HG03432 (cell line): ENCODE results near the gene DDI2.

Experiments used
- ATAC-seq: cut with Tn5 transposase; IDR thresholded peaks from one replicate; pipeline ENCODE4 v1.9.1; 2021; ENCODE audit warnings: mild to moderate bottlenecking, moderate library complexity; ENCODE audit not compliant: unreplicated experiment

DDI2 gene

GRCh38 chr1:15700508-15700907 is 83.2 kb downstream of the DDI2 start:
- ATAC-seq, result no peak

- ATAC-seq, result no peak
Measured at GRCh38 chr1:15701784-15702183, 84.5 kb downstream of the DDI2 start.

GRCh38 chr1:15702722-15703550 is 85.7 kb downstream of the DDI2 start:
- no peak for ATAC-seq

DNA sequence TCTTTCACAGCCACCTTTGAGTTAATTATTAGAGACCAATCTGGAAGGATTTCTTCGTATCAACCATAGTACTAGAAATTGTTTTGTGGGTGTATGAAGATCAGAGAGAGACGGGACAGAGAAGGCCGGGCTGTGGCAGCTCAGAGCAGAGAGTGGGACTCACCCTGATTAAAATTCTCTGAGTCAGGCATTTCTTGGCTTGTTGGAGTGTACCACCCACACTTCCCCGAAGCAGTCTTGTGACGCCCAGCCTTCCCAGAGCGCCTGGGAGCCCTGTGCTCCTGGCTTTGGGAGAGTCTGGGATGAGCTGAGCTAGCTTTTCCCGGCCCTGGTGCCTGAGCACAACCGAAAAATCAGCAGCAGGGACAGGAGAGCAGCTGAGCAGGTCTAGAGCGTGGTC is 86.3 kb downstream of the DDI2 start:
- ATAC-seq, result no peak

DNA sequence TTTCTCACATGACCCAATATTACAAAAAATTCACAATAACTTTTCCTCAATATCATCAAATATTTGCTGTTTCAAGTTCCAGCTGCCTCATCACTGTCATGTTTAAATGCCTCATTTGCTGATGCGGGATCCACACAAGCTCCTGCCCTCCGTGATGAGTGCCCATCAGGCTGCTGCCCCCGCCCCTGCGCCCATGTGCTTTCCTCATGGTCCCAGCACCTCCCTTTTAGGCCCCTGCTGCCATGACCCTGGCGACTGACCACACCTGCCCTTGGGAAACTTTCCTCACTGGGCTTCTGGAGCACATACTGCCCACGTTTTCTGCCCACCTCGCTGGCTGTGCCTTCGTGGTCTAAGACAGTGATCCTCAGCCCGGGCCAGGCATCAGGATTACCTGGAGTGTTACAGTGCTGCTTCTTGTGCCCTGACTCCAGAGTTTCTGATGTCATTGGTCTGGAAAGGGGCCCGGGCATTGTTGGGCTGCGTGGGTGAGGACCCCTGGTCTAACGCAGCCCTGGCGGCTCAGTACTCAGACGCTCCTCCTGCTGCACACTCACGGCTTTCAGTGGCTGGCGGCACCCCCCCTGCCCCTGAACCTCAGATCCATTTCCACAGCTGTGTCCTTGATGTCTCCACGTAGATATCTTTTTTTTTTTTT is 87.4 kb downstream of the DDI2 start:
- no peak for ATAC-seq

GRCh38 chr1:15705184-15705566 is 87.9 kb downstream of the DDI2 start:
- no peak for ATAC-seq

DNA sequence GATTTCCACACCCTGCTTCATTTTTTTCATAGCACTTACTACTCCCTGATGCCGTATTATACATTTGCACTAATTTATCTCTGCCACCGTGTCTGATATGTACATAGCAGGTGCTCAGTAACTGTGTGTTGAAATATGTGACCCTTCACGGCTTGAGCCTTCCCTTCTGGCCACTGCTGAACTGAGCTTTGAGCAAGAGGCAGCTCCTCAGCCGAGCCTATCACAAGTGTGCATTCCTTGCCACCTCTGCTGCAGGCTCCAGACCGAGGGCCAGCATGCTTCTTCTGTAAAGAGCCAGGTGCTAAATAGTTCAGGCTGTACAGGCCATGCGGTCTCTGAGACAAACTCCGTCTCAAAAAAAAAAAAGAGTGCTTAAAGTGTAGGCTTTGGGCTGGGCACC is 89.5 kb downstream of the DDI2 start:
- ATAC-seq, result no peak

DNA sequence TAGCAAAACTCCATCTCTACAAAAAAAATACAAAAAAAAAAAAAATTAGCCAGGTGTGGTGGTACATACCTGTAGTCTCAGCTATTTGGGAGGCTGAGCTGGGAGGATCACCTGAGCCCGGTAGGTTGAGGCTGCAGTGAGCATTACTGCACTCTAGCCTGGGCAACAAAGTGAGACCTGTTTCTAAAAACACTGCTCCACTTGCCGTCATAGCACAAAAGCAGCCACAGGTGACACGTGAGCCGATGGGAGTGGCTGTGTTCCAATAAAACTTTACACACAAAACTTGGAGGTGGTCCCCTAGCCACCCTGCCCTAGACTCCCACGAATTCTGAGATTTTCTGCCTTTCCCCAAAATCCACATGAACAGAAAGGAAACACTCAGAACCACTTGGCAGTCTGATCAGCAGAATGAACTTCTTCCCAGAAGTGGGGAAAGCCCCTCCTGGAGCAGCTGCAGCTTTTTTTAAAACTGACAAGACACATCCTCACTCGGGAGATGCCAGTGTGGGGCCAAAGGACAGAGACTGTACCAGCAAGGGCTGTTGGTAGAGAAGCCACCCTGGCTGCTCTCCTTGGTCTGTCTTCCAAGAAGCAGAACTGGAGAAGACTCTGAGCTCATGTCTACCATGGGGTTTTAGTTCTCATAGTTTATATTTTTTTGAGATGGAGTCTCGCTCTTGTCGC is 90.1 kb downstream of the DDI2 start:
- ATAC-seq, result no peak

DNA sequence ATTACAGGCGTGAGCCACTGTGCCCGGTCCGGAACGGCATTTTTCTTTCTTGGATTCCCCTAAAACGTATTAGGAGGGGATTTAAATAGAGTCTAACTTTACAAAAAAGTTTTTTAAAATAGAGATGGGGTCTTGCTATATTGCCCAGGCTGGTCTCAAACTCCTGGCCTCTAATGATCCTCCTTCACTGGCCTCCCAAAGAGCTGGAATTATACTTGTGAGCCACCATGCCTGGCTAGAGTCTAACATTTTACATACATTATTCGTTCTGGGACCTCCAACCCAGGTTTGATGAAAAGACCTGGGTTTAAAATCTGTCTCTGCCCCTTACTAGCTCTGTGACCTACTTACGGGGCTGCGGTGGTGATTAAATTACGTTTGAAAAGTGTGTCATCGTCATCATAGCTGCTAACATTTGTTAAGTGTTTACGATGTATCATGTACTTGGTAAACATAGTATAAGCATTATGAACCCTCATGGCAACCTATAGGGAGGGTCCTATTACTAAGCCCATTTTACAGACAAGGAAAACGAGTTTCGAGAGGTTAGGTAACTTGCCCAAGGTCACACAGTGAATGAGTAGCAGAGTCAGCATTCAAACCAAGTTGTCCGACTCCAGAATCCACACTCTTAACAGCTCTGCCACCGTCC is 91.4 kb downstream of the DDI2 start:
- ATAC-seq, result no peak

DNA sequence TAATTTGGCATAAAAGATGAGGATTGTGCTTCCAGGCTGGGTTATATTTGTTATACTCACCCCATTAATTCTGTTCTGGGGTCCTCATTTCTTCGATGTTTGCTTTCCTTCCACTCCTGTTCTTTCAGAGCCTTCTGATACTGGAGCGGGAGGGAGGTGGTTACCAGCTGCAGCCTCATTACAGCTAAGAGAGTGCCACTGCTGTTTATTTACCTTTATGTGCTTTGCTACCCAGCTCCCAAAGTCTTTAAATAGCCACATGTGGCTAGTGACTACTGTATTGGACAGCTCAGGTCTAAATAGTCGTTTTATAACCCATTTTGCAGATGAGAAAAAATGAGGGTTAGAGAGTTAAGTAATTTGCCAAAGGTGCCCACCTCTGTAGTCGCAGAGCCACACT is 92.0 kb downstream of the DDI2 start:
- ATAC-seq, result no peak

- no peak for ATAC-seq
Measured at GRCh38 chr1:15712168-15712567, 94.9 kb downstream of the DDI2 start.

- no peak for ATAC-seq
Measured at GRCh38 chr1:15714406-15715136, 97.3 kb downstream of the DDI2 start.

GRCh38 chr1:15717418-15718125 is 100.3 kb downstream of the DDI2 start:
- ATAC-seq, result no peak

- ATAC-seq, result no peak
Measured at GRCh38 chr1:15718199-15718601, 100.9 kb downstream of the DDI2 start.
